ENCODE data around the gene SRMS. TPM values are rescaled to one million over a fixed set of nuclear protein-coding genes. Genes with fewer than 3 reads are reported as not detected.
"Not testable (repeated sequence)": the region's sequence is repeated elsewhere in the genome, so short reads cannot be mapped to it uniquely, and the experiment has no call there.

SRMS gene
- total RNA-seq, 1 experiment from 2014 or later: not detected

DNA sequence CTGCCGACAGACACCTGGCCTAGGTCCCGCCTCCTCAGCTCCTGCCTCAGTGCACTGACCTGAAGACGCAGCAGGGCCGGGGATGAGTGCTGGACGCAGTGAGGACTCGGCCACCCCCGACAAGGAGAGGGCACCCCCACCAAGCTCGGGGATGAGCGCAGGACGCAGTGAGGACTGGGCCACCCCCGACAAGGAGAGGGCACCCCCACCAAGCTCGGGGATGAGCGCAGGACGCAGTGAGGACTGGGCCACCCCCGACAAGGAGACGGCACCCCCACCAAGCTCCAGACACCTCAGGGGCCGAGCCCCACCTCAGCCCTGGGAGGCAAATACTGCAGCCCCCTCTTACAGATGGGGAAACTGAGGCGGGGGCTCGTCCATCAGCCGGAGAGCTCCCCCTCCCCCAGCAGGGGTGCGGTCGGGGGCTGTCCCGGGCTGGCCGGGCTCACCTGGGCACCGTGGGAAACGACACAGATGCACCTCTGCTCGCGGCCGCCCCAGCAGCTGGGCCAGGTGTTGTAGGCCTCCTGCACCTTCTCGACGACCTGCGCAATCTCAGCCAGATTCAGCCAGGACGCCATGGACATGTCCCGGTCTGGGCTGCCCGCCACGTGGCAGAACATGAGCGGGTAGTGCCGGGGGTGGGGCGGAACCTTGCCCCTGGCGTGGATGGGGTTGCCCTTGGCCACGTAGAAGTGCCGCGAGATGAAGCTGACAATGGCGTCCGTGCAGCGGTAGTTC is 19.0 kb upstream of the SRMS start:
- DNase-seq (ENCODE audit: low read depth): no peak

DNA sequence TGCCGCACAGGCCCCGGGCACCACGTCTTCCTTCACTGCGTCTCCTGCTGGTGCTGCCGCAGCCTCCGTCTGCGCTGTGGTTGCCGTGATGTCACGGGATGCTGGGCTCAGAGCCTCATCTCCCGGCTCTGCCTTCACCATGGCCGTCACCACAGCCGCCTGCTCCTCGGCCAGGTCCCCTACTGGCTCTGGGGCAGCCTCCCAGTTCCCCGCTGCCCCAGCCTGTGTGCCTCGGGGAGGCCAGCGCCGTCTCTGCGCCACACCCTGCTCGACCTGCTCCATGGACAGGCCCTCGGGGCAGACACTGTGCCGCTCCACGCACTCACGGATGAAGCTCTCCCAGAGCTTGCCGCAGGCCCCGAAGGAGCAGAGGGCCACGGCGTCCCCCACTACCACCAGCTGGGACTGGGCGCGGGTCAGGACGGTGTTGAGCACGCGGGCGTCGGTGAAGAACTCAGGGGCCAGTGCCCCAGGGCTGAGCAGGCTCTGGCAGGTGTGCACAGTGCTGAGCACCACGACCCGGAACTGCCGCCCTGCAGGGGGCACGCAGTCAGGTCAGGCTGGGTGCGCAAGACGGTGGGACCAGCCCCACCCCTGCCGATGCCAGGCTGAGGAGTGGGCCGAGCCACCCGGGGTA is 18.3 kb upstream of the SRMS start:
- DNase-seq (ENCODE audit: low read depth): no peak

DNA sequence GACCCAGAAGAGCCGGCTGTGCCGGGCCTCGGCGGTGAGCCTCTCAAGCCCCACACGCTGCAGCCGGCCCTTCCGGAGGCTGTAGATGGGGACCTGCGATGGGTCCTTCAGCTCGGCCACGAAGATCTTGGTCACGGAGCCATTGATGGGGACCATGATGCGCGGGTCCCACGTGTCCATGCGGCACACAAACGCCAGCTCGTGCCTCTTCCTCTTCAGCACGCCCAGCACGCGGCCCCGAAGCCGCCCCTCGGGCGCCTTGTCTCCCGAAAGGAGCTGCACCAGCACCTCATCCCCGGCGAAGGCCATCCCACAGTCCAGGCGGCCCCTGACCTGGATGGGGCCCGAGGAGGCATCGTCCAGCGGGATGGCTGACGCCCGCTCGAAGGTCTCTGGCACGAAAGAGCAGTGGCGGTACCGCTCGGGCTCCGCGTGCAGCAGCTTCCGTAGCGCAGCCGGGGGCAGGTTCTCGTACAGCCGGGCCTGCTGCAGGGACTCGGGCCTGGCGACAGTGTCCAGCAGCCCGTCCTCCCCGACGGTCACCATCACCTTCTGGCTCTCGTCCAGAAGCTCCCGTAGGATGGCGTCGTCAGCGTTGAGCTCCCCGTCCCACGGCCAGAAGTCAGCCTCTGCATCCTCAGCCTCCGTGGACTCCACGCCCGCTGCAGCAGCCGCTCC is 17.6 kb upstream of the SRMS start:
- DNase-seq (ENCODE audit: low read depth): no peak

DNA sequence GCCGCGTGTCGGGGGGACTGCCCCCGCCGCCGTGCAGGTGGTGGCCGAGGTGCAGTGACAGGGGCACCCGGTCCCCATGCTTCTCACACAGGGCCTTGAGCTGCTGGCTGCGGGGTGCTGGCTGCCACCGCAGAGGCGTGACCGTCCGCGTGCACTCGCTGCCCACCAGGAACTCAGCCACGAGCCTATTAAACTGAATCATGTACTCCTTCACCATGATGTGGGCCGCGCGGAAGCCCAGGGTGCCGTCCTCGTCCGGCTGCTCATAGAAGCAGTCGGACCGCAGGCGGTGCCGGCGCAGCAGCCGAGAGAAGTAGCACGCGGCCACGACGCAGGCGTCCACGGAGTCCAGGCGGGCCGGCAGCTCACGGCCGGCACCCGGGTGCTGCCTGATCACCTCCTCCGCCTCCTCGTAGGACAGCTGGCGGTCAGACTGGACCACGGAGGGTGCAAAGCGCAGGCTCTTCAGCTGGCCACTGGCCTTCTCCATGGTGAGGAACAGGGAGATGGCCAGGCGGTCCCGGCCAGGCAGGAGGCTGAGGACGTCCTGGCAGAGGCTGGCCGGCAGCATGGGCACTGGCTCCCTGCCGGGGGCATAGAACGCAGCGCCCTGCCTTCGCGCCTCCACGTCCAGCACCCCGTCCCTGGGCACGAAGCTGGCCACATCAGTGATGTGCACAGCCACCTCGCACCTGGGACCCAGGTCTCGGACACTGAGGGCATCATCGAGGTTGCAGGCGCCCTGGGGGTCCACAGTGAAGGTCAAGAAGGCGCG is 16.7 kb upstream of the SRMS start:
- DNase-seq (ENCODE audit: low read depth): no peak

DNA sequence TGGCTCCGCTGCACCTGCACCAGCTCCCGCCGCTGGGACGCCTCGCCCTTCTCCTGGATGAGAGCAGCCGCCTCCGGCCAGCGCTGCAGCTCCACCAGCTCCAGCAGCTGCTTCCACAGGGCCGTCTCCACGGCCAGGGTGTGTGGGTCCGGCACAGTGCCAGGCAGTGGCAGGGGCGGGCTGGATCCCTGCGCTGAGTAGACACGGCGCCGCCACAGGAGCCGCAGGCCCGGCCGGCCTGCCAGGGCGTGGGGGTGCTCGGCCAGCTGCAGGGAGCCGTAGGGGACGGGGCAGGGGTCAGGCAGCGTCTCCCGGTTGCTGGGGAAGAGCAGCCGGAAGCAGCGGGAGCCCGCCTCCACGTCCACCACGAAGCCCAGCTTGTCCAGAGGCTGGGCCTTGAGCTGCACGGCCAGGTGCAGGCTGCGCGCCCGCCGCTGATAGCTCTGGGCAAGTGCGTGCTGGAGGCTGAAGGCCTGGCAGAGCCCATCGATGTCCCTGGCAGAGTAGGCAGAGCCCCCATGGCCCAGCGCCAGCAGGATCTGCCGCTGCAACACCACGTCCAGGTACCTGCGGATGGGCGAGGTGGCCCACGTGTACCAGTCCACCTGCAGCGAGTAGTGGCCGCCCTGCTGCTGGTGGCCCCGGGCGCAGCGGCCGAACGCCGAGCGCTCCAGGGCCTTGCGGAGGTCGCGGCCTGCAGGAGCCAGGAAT is 15.8 kb upstream of the SRMS start:
- DNase-seq (ENCODE audit: low read depth): no peak

DNA sequence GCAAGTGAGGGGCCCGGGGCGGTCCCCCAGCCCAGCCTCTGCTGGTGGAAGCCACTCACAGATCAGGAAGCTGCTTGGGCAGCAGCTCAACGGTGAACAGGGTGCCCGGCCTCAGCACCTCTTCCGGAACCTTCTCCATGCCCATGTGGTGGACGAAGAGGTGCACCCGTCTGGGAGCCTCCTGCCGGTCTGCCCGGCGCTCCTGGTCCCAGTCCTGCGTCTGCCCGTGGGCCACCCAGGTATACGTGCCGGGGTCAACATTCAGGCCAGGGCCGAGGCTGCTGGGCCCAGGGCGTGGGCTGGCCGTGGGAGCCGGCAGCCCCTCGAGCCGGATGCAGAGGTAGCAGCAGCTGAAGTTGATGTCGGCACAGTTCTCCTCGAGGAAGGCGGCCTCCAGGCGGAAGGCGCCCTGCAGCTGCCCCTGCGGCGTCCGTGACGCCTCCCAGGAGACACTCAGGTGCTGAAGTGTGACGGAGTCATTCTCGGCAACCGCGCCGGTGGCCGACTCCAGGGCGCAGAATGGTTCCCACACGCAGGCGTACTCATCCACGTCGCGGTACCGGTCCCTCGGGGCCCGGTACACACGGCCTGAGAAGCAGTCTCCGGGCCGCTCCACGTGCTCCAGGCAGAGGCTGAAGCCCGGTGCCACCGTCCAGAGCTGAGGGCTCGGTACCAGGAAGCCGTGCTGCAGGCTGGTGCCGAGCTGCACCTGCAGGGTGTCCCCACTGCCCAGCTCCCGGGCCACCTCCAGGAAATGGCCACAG is 15.1 kb upstream of the SRMS start:
- no peak for DNase-seq (ENCODE audit: low read depth)

DNA sequence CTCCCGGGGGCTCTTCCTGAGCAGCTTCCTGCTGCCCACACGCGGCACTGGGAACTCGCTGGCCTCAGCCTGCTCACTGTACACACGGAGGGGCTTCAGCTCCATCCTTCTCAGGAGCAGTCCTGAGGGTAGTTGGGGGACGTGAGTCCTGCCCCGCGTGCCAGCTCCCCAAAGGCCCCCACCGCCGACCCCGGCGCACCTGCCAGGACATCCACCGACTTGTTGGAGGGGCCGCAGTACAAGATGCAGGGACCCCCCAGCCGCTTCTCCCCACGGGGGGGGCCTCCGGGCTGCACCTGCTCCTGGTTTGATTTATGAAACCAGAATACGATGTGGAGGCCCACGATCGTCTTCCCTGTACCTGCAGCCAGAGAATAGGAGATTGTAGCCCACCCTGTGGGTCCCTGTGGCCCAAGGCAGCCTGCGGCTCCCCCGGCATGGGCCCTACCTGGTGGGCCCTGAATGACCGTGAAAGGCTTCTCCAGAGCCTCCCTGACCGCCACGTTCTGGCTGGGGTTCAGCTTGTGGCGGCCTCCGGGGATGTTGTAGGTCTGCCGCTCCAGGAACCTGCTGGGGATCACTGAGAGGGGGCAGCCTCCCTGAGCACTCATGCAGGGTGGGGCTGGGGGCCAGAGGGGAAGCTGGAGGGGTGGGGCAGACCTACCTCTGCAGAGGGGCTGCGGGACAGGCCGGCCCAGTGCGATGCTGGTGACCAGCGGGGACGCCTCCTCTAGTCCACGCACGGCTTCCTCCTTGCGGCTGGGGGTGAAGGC is 14.3 kb upstream of the SRMS start:
- no peak for DNase-seq (ENCODE audit: low read depth)

DNA sequence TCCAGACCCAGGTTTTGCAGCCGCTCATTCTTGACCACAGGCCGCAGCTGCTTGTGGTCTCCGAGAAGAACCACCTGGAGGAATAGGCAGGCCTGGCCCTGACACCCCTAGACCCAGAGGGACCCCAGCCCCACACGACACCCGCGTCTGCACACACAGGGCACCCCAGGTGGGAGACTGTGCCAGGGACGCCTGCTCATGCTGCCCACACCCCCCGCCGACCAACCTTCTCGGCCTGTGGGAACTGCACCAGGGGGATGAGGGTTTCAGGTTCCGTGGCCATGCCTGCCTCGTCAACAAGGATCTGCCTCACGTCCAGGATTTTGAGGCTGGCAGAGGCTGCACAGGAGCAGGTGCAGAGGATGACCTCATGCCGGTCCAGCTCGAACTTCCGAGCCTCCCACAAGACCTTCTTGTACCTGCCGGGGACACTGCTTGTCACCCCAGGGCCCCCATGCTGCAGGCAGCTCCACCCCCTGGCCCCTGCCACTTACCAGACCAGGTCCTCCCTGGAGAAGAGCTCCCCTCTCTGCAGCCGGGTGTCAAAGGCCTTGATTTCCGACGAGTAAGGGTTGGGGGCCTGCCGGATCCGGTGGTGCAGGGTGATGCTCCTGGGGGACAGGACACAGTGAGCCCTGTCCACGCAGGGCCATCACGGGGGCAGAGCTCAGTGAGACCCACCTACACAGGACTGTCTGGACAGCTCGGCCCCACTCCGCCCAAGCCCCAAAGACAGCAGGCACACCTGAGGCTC is 13.5 kb upstream of the SRMS start:
- no peak for DNase-seq (ENCODE audit: low read depth)

DNA sequence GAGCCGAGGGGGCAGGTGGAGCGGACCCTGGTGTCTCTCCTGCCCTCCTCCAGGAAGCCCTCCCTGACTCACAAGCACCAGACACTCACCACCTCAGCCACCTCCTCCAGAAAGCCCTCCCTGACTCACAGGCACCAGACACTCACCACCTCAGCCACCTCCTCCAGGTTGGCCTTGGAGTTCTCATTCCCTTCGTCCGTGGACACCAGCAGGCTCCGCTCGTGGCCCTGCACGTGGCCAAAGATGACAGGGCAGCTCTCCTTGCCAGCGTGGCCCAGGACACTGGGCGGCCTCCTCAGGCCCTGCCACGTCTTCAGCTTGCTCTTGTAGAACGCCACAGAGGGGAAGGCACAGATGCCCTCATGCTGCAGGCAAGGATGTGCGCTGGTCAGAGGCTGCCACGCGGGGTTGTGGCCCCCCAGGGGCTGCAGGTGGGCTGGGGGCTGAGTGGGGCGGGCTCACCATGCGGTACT is 12.8 kb upstream of the SRMS start:
- no peak for DNase-seq (ENCODE audit: low read depth)

DNA sequence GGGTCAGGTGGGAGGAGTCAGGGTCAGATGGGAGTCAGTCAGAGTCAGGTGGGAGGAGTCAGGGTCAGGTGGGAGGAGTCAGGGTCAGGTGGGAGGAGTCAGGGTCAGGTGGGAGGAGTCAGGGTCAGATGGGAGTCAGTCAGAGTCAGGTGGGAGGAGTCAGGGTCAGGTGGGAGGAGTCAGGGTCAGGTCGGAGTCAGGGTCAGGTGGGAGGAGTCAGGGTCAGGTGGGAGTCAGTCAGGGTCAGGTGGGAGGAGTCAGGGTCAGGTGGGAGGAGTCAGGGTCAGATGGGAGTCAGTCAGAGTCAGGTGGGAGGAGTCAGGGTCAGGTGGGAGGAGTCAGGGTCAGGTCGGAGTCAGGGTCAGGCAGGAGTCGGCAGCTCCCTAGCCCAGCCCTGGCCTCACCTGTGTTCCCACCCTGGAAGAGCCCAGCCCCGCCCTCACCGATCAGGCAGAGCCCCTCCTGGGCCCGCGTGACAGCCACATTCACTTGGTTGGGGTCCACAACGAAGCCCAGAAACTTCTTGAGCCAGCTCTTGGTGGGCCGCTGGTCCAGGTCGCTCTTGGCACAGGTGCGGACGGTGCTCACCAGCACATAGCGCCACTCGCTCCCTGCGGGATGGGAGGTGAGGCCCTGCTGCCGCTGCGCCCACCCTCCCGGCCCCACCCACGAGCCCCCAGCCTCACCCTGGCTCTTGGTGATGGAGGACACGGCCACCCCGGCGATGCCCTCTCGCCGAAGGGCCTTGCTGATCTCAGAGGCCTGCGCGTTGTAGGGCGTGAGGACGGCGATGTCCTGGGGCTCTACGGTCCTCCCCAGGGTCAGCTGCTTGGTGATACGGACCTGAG is 12.2 kb upstream of the SRMS start:
- not testable (repeated sequence) for DNase-seq (ENCODE audit: low read depth)

DNA sequence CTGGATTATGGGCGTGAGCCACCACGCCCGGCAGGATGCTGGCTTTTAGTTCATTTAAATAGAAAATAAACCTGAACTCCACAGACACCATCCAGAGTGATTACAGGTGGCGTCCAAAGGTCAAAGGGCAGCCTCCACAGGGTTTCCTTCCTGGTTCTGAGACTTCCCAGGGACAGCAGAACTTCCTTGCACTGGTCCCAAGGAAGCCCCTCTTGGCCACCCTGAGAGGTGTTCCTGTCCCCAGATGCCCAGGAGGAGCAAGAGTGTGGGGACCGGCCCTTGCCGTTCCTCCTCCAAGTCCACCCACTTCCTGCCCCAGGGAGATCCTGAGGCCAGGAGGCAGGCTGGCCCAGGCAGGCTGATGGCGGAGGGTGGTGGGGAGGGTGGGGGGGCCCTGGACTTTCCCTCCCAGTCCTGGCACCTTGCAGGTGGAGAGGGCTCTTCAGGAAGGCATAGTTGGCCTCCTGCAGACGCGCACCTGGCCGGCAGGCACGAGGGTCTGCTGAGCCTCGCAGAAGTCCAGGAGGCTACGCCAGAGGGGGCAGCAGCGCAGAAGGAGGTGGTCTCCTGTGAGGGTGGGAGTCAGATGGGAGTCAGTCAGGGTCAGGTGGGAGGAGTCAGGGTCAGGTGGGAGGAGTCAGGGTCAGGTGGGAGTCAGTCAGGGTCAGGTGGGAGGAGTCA is 11.4 kb upstream of the SRMS start:
- DNase-seq (ENCODE audit: low read depth): no peak

DNA sequence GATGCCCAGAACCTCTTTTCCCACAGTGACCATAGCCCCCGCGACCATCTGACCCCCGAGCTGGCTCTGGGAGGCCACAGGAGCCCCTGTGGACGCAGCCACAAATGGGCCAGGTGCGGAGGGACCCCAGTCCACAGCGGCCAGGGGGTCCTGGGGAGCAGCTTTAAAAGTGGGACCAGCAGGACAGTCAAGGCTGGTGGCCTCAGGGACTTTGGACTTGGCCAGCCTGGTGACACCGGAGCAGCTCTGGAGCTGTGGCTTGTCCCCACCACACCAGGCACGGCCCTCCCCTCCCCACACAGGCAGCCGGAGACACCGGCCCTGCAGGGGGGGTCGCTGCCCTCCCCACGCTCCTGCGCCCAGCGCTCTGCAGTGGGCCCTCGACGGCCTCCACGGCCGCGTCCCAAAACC is 9.9 kb upstream of the SRMS start:
- DNase-seq (ENCODE audit: low read depth): no peak

DNA sequence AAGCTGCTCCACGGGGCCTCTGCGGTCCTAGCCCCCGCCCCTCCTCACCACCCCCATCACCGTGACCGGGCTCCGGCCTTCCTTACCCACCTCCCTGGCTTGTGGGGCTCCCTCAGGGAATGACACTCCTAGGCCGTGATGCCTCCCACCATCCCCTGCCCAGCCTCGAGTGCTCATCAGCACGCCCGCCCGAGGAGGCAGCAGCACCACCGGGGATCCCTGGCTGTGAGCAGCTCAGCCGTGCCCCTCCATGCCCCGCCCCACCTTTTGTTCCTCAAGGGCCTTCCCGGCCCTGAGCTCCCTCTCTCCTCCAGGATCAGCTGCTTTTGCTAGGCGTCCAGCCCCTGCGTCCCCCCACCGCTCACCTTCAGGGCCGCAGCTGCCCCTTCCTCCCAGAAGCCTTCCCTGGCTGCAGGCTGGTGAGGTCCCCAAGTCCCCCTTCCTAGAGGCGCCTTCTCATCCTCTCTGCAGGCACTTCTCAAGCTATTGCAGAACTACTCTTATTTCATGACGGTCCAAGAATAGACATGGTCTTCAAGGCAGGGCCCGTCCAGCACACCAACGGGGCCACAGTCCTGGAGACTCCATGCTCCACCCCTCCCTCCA is 9.4 kb upstream of the SRMS start:
- DNase-seq (ENCODE audit: low read depth): no peak

DNA sequence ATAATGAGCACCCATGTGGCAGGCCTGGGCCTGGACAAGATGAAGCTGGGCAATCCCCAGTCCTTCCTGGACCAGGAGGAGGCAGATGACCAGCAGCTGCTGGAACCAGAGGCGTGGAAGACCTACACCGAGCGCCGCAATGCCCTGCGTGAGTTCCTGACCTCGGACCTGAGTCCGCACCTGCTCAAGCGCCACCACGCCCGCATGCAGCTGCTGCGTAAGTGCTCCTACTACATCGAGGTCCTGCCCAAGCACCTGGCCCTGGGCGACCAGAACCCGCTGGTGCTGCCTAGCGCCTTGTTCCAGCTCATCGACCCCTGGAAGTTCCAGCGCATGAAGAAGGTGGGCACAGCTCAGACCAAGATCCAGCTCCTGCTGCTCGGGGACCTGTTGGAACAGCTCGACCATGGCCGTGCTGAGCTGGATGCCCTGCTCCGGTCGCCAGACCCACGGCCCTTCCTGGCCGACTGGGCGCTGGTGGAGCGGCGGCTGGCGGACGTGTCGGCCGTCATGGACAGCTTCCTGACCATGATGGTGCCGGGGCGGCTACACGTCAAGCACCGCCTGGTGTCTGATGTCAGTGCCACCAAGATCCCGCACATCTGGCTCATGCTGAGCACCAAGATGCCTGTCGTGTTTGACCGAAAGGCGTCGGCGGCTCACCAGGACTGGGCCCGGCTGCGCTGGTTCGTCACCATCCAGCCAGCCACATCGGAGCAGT is 8.3 kb upstream of the SRMS start:
- no peak for DNase-seq (ENCODE audit: low read depth)

DNA sequence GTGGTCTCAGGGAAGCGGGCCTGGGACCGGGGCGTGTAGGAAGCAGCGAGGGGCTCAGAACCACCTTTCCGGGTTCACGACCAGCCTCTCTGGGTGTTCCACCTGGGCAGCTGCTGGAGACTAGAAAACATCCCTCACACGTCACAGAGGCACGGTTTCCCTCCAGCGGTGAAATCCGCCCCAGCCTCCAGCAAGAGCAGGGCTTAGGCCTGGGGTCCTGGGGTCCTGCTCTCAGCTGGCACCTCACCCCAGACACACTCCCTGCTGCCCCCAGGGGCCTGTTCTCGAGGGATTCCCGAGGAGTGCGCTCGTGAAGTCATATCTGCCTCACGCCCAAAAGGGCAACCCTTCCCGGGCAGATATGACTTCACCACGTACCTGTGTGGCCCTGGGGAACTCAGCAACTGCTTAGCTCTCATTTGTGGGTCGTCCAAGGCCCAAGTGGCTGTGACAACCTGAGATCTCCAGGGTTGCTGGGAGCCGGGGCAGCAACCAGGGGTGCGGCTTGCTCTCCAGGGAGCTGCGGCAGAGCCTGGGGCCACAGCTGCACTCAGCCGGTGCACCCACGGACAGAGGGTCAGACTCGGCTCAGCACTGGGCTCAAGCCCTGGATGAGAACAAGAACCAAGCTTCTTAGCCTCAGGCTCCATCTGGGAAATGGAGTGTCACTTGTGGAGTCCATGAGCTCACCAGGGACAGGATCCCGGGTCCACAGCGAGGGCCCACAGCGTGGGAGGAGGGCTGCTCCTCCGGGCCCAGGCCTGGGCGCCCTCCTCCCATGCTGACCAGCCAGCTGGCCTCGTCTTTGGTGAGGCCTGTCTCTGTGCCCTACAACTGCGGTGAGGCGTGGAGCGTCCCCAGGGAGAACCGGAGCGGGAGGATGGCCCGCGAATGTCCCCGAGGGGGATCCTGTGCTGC is 7.1 kb upstream of the SRMS start:
- no peak for DNase-seq (ENCODE audit: low read depth)
